GM18951 (cell line): ENCODE data around the gene DMPK.
"Not testable (repeated sequence)": the region's sequence is repeated elsewhere in the genome, so short reads cannot be mapped to it uniquely, and the experiment has no call there.

Experiments
- POLR2A ChIP-seq: IDR thresholded peaks from 4 replicates; pipeline ENCODE4 v1.6.1; 2011; ENCODE audit warnings: mild to moderate bottlenecking; ENCODE audit not compliant: insufficient read length, insufficient read depth; ENCODE audit errors: extremely low read depth
- in situ Hi-C: fragments of 300-500 bp; cut with MboI; formaldehyde crosslinking; loops from one replicate; pipeline ENCODE4 v1.12.0; 2022; ENCODE audit warnings: low sequenced_read_pairs, mixed read lengths, inconsistent platforms; ENCODE audit not compliant: unreplicated experiment

Gene DMPK

DNA sequence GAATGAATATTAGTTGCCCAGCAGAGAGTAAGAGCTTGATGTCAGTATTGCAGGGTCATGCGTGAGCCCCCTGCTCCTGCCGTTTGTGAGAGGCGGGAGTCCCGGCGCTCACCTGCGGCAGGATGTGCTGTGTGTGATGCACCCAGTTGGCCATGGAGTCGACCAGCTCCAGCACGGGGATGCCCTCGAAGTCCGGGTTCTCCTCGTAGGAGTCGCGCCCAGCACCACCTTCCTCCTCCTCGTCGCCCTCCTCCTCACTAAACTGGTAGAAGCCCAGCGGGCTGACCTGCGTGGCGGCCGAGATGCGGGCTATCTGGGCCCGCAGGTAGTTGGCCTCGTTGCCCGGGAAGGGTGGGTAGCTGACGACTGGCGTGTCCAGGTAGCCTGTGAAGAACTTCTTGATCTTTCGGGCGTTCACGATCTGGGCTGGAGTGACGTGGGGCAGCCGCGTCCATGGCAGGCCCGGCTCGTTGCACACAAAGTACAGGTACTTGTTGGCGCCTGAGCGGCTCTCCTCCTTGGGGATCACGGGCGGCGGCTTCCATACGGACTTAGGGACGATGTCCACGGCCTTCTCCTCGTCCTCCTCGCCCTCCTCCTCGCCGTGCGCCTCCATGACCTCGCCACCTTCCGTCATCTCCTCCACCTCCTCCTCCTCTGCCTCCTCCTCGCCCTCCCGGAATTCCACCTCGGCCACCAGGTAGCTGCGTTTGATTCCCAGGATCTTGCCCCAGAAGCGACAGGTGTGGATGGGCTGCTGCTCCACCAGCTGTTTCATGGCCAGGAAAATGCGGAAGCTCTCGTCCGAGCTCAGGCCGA lies 22.1 kb upstream of the DMPK start:
- in situ Hi-C loops = no loop called here
- no peak for TF ChIP-seq POLR2A

- in situ Hi-C loops = no loop called here
- TF ChIP-seq POLR2A = no peak
These were observed 19.4 kb upstream of the DMPK start for GRCh38 chr19:45801603-45802175.

GRCh38 chr19:45800070-45800553 lies 17.8 kb upstream of the DMPK start:
- no peak for TF ChIP-seq POLR2A
- in situ Hi-C loops = no loop called here

- in situ Hi-C loops = not testable (repeated sequence)
These were observed 17.3 kb upstream of the DMPK start for GRCh38 chr19:45799541-45799940.

GRCh38 chr19:45798995-45799517 lies 16.8 kb upstream of the DMPK start:
- no peak for TF ChIP-seq POLR2A
- in situ Hi-C loops = no loop called here

DNA sequence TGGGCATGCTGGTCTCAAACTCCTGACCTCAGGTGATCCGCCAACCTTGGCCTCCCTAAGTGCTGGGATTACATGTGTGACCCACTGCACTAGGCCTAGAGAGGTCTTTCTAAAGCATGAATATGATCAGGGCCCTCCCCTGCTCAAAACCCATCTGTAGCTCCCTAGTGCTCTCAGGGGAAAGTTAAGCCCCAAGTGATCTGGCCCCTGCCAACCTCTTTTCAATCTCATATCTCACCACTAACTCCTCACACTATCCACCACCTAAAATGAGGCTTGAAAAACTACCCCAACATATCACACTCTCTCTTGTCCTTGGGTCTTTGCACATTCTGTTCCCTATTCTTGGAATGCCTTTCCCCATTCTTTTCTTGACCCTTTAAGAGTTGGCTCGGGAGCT lies 12.3 kb upstream of the DMPK start:
- in situ Hi-C loops = no loop called here
- TF ChIP-seq POLR2A = no peak

- in situ Hi-C loops = no loop called here
- no peak for TF ChIP-seq POLR2A
These were observed 11.6 kb upstream of the DMPK start for GRCh38 chr19:45793876-45794275.

GRCh38 chr19:45793178-45793564 lies 10.9 kb upstream of the DMPK start:
- no peak for TF ChIP-seq POLR2A
- in situ Hi-C loops = no loop called here

DNA sequence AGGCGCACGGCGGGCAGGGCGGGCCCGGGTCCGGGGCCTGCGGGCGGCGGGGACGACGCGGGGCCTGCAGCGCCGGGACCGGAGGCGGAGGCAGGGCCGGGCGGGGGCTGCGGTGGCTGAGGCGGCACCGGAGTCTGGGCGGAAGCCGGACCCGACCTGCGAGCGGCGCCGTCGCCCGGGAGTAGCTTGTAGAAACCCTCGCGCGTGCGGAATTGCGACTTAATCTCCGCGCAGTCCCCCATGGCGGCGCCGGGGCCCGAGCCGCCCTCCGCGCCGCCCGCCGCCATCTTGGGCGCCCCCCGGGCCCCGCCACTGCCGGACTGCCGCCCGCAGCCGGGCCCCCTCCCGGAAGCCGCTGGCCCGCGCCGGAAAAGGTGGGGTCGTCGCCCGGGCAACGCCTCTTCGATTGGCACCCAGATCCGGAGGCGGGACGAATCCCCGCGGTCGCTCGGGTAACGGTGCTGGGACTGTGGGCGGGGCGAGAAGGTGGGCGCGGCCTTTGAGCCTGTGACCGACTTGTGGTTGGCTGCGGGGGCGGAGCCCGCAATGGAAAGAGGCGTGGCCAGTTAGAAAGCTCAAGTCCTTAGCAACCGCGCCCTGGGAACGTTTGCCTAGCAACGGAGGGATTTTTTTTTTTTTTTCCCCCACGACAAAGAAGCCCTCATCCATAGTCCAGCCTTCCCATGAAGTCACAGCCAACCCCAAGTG lies 10.3 kb upstream of the DMPK start, which contains the start of gene DMWD:
DMWD (minus strand) TSS at position 376 of the 708 bp plus-strand sequence; CDS start at position 287, 89 bp downstream.
- in situ Hi-C loops = no loop called here
- TF ChIP-seq POLR2A = peak; percentile 86

DNA sequence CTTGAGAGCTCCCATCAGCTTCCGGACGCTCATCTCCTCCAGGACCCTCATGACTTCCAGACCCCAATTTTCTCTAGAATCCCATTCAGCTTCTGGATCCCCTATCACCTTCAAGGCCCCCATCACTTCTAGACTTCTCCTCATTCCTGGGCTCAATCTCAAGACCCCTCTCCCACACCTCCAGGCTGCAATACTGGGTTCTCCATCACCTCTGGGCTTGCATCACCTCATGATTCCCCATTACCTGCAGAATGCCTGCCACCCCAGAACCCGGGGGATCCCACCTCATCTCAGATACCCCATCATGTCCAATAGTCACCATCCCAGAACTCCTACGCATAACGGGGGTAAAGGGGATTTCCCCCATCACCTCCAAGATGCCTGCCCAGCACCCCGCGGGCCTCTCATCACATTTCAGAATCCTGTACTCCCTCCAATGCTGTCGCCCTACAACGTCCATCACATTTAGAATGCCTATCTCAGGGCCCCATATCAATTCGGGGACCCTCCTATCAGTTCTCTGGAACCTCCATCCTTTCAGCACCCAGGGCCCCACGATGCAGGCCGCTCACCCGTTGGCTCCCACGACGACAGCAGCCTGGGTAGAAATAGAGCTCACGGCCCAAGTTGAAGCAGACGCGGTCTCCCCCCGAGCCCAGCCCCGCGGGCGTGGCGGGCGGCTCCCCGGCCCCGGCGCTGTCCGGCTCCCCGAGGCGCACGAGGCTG lies 9.6 kb upstream of the DMPK start:
- TF ChIP-seq POLR2A = no peak
- in situ Hi-C loops = no loop called here

DNA sequence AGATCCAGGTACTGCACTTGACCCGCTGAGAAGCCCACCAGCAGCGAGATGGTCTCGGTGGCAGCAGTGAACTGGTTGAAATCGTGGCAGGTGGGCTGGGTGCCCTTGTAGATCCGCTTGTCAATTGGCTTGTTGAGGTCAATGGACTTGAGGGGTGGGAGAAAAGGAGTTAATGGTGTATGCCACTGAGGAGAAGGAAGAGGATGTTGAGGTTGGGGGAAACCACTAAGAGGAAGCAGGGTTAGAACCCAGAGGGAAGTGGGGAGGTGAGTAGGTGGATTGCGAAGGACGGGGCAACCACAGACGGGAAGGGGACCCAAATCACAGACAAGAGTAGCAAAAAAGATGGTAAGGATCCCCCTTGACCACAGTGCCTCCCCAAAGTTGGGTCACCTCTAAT lies 8.7 kb upstream of the DMPK start:
- no peak for TF ChIP-seq POLR2A
- in situ Hi-C loops = no loop called here

GRCh38 chr19:45789035-45789786 lies 6.9 kb upstream of the DMPK start:
- no peak for TF ChIP-seq POLR2A
- in situ Hi-C loops = no loop called here
